Activated CD4-positive, alpha-beta T cell treated with anti-CD3 and anti-CD28 coated beads, Interleukin-2, amount 50 U/mL, for 16 hours (primary cell): ENCODE results near the gene PDGFB.

Source experiments
- DNase-seq: peaks from one replicate; pipeline ENCODE4 v3.0.0-alpha.2; 2020

Gene PDGFB

DNA sequence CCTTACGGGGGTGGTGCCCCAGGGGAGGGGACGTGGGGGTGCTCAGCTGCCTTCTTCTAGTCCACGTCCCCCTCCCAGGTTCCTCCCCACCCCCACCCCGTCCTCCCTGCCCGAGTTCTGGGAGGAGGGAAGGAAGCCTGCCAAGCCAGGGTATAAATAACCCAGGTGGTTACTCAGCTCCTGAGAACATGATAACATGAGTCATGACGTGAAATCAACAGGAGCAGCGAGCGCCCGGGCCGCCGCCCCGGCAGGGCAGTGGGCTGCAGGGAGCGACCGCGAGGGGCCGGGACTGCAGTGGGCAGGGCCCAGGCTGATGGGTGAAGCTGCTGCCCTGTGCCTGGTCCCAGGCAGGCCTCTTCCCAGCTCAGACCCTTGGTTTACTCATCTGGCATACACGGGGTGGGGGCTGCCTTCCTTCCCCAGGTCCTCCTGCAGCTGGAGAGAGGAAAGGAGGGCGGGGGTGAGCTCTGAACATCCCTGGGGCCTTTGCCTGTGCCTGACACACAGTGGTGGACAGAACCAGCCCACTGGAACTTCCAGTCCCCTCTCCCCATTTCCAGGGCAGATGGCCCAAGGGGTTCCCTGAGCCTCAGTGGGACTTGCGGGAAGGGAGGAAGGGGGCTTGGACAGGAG lies 8.8 kb upstream of the PDGFB start:
- peak; percentile 49 for DNase-seq

GRCh38 chr22:39252461-39253434 lies 8.0 kb upstream of the PDGFB start:
- DNase-seq, result no peak

GRCh38 chr22:39251762-39252460 lies 7.1 kb upstream of the PDGFB start:
- DNase-seq, result no peak

DNA sequence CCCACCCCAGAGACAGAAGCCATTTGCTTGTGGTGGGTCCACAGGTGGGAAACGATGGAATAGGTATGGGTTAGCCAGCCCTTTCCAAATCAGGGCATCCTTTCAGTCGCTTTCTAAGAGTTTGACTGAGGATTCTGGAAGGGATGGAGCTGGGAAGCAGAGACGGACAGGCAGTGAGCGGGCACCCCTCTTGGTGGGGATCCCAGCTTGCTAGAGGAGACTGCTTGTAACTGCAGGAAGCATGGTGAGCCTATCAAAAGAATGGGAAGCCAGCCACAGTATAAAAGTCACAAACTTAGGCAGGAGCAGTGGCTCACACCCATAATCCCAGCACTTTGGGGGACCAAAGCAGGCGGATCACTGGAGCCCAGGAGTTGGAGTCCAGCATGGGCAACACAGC lies 6.1 kb upstream of the PDGFB start:
- no peak for DNase-seq

DNA sequence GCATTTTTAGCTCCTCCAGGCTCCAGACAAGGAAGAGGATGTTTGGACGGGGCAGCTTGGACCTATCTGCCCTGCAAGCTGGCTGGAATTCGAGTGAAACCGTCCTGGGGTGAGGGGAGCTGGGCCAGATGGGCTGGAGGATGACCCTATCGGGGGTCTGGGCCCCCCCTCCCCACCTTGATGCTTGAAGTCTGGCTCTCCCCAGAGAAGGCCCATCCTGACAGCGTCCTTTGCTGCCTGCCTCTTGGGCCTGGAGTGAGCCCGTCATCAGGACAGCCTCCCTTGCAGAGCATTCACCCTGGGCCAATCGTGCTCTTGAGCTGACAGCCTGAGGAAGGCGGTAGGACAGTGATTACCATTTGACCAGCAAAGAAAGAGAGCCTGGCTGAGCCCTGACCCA lies 5.3 kb upstream of the PDGFB start:
- DNase-seq, result no peak

- no peak for DNase-seq
Measured at GRCh38 chr22:39249086-39249704, 4.4 kb upstream of the PDGFB start.

- DNase-seq, result no peak
Measured at GRCh38 chr22:39248254-39248653, 3.5 kb upstream of the PDGFB start.

DNA sequence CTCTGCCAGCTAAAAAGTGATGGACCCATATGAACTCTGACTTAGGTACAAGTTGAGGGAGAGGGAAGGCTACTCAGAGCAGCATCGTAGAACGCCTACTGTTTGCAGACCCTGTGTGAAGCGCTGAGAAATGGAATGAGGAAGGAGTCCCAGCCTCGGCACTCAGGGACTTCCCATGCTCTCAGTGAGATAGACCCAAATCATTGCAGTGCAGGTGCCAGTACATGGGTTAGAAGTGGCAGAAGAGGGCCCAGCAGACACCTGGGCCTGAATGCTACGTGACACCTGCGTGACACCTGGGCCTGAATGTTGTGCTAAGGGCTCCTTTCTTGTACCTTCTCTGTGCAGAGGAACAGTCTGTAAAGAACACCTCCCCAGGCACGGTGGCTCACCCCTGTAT lies 2.6 kb upstream of the PDGFB start:
- DNase-seq, result no peak

- no peak for DNase-seq
Measured at GRCh38 chr22:39246690-39247332, 2.0 kb upstream of the PDGFB start.

GRCh38 chr22:39246217-39246616 lies 1.4 kb upstream of the PDGFB start:
- no peak for DNase-seq

DNA sequence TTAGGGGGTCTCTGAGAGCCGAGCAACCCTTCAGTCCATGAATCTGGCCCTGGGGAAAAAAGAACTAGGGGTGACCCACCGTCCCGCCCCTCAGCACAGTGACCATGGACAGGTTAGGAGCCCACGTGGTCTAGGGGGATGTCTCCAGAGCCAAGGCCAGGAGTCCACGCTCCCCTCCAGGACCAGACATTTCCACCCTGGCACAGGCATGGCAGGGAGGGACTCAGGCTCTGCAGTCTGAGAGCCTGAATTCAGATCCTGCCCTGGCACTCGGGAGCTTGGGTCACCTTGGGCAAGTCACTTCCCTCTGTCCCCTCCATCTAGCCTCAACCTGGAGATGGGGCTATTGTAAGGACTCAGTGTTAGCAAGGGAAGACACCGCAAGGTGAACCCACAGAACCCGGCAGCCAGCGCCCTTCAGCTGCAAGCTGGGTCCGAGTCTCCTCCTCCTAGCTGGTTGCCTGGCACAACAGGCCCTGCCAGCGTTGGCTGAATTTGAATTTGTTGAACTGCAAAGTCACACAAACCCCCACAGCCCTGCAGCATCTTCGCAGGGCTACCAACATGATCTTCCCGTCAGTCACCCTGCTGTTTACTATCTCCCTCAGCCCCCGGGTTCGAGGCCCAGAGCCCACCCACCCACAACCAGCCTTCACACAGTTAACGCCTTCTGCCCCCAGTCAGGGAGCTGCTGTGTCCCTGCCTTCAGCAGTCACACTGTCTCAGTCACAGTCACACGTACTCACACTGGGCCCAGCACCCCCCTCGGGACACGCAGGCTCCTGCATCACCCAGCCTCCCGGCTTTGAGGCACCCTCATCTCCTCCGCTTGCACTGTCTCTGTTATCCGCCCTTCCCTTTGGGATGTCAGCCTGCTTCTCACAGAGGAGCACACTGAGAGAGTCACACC lies 603 bp upstream of the PDGFB start:
- no peak for DNase-seq

GRCh38 chr22:39244136-39244495 lies 666 bp downstream of the PDGFB start:
- no peak for DNase-seq

DNA sequence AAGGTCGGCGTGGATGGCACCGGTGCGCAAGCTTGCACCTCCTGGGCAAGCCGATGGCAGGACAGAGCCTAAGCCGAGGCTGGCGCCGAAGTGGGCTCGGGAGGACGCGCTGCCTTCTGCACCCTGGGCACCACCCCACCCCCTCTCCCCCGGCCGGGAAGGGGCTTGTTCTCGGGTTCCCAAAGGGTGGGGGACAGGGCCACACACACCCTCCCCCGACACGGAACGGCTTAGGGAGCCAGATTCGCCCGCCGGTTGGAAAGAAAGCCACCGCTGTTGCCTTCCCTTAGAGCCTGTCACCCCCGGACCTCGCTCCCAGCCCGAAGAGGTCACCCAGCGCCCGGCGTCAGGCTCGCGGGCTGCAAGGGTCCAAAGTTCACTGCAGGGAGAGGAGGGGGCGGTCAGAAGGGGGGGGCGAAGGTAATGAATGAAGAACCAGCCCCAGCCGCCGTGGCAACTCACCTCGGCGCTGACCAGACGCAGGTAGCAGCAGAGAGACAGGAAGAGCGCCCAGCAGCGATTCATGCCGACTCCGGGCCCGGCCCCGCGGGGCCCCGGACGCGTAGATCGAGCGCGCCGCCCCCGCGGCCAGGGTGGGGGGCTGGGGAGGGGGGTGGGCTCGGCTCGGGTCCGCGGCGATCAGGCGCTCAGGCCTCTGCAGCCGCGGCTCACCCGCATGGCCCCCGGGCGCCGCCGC lies 1.2 kb downstream of the PDGFB start:
- no peak for DNase-seq

GRCh38 chr22:39242595-39243438 lies 2.0 kb downstream of the PDGFB start:
- DNase-seq, result no peak

DNA sequence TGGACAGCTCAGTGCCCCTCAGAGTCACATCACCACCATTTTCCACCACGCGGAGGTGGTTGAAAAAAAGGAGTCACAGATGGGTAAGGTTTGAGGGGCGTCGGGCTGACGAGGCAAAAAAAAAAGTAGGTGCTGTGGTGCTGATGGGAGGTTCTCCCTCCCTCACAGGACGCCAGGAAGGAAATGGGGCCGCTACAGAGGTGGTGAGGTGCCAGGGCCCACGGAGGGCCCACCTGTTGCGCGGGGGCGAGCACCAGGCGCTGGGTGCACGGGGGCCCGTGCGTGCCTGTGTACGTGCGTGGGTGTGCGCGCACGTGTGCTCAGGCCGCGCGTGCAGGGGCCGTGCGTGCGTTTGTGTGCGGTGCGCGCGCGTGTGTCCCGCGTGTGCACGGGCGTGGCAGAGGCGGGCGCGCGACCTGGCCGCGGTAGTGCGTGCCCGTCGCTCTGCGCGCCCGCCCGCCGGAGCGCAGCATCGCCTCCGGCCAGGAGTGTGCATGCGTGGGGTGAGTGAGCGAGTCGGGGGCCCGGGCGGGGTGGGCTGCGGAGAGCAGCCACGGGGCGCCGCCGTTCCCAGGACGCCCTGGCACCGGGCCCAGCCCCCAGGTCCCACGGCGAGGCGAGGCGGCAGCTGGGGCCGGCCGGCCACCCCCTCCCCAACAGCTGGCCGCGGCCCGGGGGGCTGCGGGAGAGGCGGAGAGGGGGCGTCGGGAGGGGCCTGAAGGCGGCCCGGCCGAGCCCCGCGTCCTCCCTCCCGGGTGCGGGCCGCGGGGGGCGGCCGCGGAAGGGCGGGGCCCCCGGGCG lies 2.8 kb downstream of the PDGFB start:
- DNase-seq, result no peak

GRCh38 chr22:39240831-39241793 lies 3.7 kb downstream of the PDGFB start:
- peak; percentile 40 for DNase-seq

DNA sequence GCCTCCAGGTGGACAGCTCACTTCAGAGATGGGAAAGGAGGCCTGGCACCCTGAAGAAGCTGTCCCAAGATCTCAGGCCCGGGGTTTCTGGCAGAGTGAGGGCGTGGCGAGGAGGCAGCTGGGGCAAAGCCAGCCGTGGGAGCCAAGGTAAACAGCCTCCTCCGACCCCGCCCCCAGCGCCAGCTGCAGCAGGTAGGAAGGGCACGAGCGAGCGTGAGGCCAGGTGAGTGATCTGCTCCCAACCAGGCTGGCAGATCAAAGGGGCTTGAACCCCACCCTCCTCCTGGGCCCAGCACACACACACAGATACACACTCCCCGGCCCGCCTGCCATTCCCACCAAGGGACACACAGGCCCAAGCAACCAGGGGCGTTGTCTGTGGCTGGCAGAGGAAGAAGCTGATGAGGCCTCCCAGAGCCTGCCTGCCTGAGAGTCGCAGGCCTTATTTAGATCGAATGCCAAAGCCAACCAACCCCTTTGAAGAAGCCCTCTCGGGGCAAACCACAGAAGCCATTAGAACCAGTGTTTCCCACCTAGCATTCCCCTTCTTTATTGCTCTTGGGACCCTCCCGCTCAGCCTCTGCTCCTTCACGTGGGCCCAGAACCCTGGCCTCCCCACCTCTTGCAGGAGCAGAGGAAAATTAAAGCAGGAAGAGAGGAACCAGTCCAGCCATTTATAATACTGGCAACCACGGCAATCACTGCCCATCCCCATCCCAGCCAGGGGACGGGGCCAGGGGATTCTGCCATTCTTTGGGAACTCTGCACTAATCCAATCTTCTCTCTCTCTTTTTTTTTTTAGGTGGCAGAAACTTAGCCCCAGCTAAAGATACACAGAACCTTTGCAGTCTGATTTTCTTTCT lies 5.0 kb downstream of the PDGFB start:
- no peak for DNase-seq
